SK-N-MC (cell line): ENCODE measurements around the gene VPS54.
"Not testable (repeated sequence)": the region's sequence is repeated elsewhere in the genome, so short reads cannot be mapped to it uniquely, and the experiment has no call there.

Experiments used
- EZH2 ChIP-seq: fragments of 200-600 bp; sonication (generic); IDR thresholded peaks from one replicate; pipeline ENCODE4 v1.6.1; 2017; ENCODE audit warnings: antibody characterized with exemption
- POLR2AphosphoS5 ChIP-seq: IDR thresholded peaks from 2 replicates; pipeline ENCODE4 v1.6.1; 2012; ENCODE audit warnings: mild to moderate bottlenecking, low read depth, low read length, borderline replicate concordance

GRCh38 chr2:63996582-63997198 lies 22.5 kb downstream of the VPS54 start:
- not testable (repeated sequence) for TF ChIP-seq EZH2, POLR2AphosphoS5
